GM12864 (cell line): Measurements from ENCODE around the gene GALNT2.

Source experiments
- DNase-seq: peaks from one replicate; pipeline ENCODE4 v3.0.0-alpha.2; 2011; ENCODE audit warnings: low read depth
- H3K4me3 ChIP-seq: 2 replicates; pipeline ENCODE4 v1.5.1; 2011; ENCODE audit warnings: mild to moderate bottlenecking, low read depth, low read length, control low read depth
- CTCF ChIP-seq: IDR thresholded peaks from 2 replicates; pipeline ENCODE4 v1.5.1; 2011; ENCODE audit warnings: low read depth, mild to moderate bottlenecking, moderate library complexity, low read length, control low read depth, inconsistent platforms; ENCODE audit errors: missing control alignments

Gene GALNT2

DNA sequence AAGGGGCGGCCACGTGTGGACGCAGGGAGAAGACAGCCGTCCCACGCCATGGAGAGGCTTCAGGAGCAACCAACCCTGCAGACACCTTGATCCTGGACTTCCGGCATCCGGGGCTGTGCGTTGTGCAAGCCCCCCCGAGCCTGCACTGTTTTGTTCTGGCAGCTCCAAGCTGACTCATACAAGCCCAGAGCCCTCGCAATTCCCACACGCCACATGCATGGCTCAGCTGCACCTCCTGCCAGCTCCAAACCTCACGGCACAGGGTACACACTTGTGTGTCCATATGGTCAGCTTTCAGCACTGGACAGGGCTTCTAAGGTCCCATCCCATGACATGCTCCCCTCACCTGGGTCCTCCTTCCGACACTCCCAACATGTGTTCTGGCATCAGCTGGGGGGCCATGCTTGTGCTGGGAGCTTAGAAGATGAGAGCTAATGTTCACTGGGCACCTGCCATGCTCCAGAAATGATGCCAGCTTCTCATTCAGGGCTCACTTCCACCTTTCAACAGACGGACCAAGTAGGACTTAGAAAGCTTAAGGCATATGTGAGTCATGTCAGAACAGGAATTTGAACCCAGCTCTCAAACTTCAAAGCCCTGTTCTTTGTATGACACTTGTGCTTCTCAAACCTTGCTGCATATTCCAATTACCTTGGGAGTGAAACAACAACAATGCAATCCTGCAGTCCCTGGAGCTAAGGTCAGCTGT is 221.8 kb downstream of the GALNT2 start:
- no peak for DNase-seq
- H3K4me3 ChIP-seq, result no peak overlapping the region
- no peak for TF ChIP-seq CTCF

- H3K4me3 ChIP-seq, result no peak overlapping the region
- no peak for DNase-seq
- no peak for TF ChIP-seq CTCF
Observed at GRCh38 chr1:230289350-230289644, 222.3 kb downstream of the GALNT2 start.

DNA sequence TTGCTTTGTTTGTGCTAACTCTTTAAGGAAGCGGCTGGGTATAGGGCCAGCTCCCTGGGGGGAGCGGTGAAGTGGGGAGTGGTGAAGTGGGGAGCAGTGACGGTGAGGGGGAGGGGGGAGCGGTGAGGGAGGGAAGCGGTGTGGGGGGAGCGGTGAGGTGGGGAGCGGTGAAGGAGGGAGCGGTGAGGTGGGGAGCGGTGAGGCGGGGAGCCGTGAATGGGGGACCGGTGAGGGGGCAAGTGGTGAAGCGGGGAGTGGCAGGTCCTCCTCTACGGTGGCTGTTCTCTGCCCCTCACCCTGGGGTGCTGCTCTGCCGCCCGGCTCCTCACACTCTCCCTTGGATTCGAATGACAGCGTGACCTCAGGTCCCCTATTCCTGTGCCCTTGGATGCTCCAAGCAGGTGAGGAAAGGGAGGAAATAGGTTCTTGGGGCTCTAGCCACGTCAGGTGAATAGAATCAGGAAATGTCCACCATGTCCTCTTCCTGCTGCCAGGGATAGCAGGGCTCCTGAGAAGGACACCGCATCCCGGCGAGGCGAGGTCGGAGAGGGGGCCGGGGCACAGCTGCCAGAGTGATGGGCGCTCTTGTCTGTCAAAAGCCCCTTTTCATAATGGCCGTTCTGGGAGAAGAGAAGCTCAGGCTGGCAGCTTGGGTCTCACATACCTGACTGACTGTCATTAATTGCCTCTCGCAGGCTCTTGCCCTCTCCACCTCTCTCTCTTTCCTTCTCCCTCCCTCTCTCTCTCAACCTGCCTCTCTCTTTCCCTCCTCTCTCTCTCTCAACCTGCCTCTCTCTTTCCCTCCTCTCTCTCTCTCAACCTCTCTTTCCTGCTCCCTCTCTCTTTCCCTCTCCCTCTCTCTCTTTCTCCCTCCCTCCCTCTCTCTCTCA is 224.9 kb downstream of the GALNT2 start:
- no peak overlapping the region for H3K4me3 ChIP-seq
- DNase-seq, result no peak
- no peak for TF ChIP-seq CTCF

GRCh38 chr1:230292689-230293389 is 225.8 kb downstream of the GALNT2 start:
- no peak for DNase-seq
- no peak overlapping the region for H3K4me3 ChIP-seq
- TF ChIP-seq CTCF, result no peak

DNA sequence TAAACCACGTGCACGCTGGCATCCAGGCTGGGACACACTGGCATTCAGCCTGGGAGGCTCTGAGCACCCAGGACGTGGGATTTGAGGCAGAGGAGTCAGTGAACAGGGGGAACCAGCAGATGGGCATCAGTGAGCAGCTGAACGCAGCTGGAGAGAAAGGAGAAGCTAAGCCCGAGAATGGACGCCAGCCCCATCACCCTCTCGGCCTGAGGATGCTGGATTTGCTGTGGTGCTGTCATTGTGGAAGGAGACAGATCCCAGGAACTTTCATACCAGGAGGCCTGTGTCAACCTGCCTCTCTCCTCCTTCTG is 226.3 kb downstream of the GALNT2 start:
- TF ChIP-seq CTCF, result no peak
- DNase-seq, result no peak
- H3K4me3 ChIP-seq, result no peak overlapping the region

GRCh38 chr1:230295367-230295766 is 228.3 kb downstream of the GALNT2 start:
- no peak for DNase-seq
- TF ChIP-seq CTCF, result no peak
- H3K4me3 ChIP-seq, result no peak overlapping the region
